Stimulated activated naive CD4-positive, alpha-beta T cell (primary cell): Measurements from ENCODE around the gene RTN1.
"Not testable (repeated sequence)": the region's sequence is repeated elsewhere in the genome, so short reads cannot be mapped to it uniquely, and the experiment has no call there.

ENCODE experiments used
- DNase-seq, 6 experiments: peaks; one replicate each; lab custom pipeline; 2025; lab: John Stamatoyannopoulos, UW

The RTN1 gene

GRCh38 chr14:59705245-59705644 lies 165.3 kb downstream of the RTN1 start:
- no peak for DNase-seq

DNA sequence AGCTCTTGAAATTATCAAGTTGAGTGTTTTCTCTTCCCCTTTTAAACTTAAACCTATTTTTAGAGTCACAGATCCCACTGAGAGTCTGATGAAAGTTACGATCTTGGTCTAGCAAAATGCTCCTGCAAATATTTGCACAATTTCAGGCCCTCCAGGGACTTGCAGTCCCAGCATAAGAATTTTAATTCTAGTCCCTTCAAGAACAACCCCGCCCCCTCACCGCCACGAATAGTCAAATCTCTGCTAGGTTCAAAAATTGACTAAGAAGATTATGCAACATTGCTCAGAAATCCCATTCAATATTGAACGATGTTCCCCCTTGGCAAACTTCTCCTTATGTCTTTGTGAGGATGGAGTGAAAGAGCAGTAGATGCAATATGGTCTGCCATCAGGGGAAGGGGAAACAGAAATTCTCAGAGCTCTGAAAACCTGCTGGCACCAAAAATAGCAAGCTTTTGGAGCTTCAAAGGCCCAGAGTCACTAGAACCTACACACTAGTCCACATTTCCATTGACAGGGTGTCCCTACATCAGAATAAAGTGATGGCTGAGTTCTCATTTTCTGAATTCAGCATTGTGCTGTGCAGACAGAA lies 166.4 kb downstream of the RTN1 start:
- no peak for DNase-seq

DNA sequence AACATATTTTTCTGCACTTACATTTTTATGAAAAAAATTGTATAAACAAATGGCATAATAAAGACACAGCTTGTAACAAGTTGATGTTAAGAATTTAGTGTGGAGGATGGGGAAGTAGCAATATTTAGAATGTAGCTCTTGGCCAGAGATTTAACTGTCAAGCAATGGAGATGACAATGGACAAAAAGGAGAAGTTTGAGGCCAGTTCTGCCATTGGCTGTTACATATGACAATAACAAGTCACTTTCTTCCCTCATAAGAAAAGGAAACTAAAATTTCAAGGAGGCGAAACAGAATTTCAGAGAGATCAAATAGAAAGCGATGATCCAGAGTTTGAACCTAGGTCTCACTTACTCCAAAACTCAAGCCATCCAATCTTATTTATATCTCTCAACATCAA lies 171.1 kb downstream of the RTN1 start:
- no peak for DNase-seq

GRCh38 chr14:59698793-59699192 lies 171.8 kb downstream of the RTN1 start:
- no peak for DNase-seq

DNA sequence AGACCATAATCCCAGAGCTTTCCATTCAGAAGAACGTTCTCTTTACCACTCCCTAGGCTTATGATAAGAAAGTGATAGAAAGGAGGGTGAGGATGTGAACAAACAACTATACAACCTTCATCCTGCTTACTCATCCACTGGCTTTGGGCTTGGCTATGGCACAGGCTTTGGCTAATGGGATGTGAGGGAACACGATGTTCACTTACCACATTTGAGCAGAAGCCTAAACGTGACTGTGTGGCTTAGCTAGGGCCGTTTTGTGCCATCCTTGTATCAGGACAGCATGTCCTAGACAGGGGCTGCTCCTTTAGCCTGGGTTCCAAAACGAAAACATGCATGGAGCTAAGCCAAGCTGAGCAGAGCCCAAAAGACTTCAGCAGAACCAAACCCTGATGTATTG lies 175.4 kb downstream of the RTN1 start:
- DNase-seq: no peak

DNA sequence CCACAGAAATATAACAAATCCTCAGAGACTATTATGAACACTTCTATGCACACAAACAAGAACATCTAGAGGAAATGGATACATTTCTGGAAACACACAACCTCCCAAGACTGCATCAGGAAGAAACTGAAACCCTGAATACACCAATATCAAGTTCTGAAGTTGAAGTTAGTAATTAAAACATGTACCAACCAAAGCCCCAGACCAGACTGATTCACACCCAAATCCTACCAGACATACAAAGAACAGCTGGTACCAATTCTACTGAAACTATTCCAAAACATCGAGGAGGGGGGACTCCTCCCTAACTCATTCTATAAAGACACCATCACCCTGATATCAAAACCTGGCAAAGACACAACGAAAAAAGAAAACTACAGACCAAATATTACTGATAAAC lies 179.3 kb downstream of the RTN1 start:
- no peak for DNase-seq

DNA sequence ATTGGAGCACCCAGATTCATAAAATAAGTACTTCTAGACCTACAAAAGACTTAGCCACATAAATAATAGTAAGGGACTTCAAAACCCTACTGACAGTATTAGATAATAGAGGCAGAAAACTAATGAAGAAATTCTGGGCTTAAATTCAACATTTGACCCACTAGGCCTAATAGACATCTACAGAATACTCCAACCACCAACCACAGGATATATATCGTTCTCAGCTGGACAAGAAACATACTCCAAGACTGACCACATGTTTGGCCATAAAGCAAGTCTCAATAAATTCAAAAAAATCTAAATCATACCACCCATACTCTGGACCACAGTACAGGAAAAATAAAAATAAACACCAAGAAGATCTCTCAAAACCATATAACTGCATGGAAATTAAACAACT lies 180.2 kb downstream of the RTN1 start:
- DNase-seq: no peak

GRCh38 chr14:59688224-59689170 lies 182.1 kb downstream of the RTN1 start:
- DNase-seq: peak in 1 of 6 experiments; percentile 0

DNA sequence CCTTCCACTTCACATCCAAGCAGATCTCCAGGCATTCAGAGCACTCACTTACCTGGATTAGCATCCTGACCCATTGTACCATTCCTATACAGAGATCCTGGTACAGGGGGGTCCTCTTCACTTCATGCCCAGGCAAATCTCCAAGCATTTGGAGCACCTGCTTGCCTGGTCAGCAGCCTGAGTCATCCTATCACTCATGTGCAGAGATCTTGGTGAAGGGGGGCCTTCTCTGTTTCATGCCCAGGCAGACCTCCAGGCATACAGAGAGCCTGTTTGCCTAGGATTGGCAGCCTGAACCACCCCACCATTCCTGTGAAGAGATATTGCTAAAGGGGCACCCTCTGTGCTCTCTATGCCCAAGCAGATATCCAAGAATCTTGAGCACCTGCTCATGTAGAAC lies 182.9 kb downstream of the RTN1 start:
- no peak for DNase-seq

DNA sequence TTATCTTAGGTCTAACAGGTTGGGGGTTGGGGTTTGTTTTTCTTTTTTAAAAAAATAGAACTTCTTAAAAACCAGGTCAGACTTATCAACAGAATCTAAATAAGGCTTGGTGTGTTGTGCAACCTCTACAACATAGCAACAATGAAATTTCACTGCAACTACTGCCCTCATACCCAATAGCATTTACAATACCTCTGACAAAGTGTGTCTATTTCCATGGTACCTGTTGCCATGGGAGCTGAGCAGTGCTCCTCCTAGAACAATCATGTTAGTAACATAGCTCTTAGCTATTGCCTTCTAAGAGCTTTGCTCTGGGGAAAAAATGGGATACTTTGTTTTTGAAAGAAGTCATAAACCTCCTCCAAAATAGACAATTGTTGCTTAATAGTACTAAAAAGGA lies 190.7 kb downstream of the RTN1 start:
- DNase-seq: no peak

GRCh38 chr14:59678352-59678751 lies 192.2 kb downstream of the RTN1 start:
- DNase-seq: no peak

- DNase-seq: no peak
Measured at GRCh38 chr14:59677771-59678231, 192.8 kb downstream of the RTN1 start.

DNA sequence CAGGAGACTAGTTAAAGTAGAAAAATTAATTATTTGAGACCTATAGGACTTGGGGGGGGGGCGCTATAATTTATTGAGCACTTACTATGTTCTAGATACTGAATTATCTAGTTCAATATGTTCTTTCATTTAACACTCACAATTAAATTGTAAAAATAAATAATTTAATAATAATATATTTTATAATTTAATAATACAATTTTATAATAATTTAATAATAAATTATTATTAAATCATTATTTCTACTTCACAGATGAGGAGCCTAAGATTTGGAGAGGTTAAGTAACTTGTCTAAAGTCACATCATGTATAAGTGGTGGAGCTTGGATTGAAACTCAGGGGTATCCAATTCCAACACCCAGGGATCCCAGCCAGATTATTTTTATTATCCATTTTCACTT lies 195.2 kb downstream of the RTN1 start:
- DNase-seq: no peak

- DNase-seq: no peak
Measured at GRCh38 chr14:59664741-59665140, 205.8 kb downstream of the RTN1 start.

DNA sequence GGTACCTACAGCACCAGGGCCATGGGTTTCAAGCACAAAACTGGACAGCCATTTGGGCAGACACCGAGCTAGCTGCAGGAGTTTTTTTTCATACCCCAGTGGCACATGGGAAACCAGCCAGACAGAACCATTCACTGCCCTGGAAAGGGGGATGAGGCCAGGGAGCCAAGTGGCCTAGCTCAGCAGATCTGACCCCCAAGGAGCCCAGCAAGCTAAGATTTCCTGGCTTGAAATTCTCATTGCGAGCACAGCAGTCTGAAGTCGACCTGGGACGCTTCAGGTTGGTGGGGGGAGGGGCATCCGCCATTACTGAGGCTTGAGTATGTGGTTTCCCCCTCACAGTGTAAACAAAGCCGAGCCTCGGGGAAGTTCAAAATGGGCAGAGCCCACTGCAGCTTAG lies 212.8 kb downstream of the RTN1 start:
- no peak for DNase-seq

DNA sequence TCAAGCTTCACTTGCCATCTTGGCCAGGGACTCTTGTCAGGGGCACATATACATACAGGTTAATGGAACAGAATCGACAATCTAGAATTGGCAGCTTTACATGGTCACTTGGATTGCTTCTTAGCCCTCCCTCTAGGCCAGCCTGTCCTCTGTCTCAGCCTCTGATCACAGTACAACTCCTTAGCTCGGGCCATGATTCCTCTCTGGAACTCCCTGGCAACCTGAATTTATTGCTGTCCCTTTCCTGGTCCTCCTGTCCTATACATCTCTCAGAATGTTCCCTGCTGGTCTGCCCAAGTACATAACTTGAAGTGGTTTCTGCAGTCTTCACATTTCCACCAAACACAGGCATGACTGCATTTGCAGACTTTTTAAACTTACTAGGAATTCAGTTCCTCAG lies 214.1 kb downstream of the RTN1 start:
- DNase-seq: no peak

DNA sequence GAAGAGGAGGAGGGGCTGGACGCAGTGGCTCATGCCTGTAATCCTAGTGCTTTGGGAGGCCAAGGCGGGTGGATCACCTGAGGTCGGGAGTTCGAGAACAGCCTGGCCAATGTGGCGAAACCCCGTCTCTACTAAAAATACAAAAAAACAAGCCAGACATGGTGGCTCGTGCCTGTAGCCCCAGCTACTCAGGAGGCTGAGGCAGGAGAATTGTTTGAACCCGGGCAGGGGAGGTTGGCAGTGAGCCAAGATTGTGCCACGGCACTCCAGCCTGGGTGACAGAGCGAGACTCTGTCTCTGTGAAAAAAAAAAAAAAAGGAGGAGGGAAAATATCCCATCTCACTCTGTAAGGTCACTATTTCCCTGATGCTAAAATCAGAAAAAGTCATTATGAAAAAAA lies 216.4 kb downstream of the RTN1 start:
- DNase-seq: not testable (repeated sequence)

DNA sequence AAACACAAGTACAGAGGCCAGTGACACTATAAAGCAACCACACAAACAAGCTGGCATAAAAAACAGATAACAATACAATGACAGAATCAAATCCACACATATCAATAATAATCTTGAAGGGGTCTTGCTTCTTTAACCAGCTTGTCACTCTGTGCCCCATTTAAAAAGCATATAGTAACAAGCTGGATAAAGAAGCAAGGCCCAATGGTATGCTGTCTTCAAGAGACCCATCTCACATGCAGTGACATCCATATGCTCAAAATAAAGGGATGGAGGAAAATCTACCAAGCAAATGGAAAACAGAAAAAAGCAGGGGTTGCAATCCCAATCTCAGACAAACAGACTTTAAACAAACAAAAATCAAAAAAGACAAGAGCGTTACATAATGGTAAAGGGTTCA lies 223.7 kb downstream of the RTN1 start:
- DNase-seq: not testable (repeated sequence)

GRCh38 chr14:59638885-59639284 lies 231.7 kb downstream of the RTN1 start:
- DNase-seq: no peak

DNA sequence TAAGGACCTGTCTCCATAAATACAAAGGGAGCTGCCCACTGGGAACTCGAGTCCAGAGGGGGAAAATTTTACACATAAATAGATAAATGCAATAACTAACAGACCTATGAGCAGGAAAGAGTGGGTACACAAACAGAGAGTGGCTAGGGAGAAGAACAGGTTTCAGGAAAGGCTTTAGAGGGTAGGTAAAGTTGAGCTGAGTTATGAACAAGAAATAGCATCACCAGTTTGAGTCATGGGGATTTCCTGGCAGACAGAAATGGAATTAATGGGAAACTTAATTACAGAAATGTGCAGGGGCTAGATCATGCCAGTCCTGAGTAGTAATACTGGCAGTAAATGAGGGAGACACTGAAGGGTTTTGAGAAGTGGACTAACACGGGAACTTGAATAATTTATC lies 236.0 kb downstream of the RTN1 start:
- no peak for DNase-seq

- DNase-seq: no peak
Measured at GRCh38 chr14:59633486-59633885, 237.1 kb downstream of the RTN1 start.

GRCh38 chr14:59632381-59632780 lies 238.2 kb downstream of the RTN1 start:
- no peak for DNase-seq

GRCh38 chr14:59631237-59631636 lies 239.3 kb downstream of the RTN1 start:
- no peak for DNase-seq
